Immature natural killer cell (primary cell): ENCODE data around the gene SRD5A2. TPM values are rescaled to one million over a fixed set of nuclear protein-coding genes. Genes with fewer than 3 reads are reported as not detected.
"Not testable (repeated sequence)": the region's sequence is repeated elsewhere in the genome, so short reads cannot be mapped to it uniquely, and the experiment has no call there.

Experiments
- DNase-seq, 3 donors: peaks; one replicate each; pipeline ENCODE4 v3.0.0; 2022; ENCODE audit warnings: mixed read lengths in 1 of 3
- H3K27ac Mint-ChIP-seq, 6 donors: one replicate each; pipeline ENCODE4 v1.8.0; 2020; ENCODE audit warnings: mixed read lengths in 6 of 6, mild to moderate bottlenecking in 5 of 6, inconsistent platforms in 4 of 6, moderate library complexity in 3 of 6
- H3K27me3 Mint-ChIP-seq, 3 donors: one replicate each; pipeline ENCODE4 v1.8.0; 2020 to 2021; ENCODE audit warnings: low read depth in 3 of 3, mild to moderate bottlenecking in 3 of 3, mixed read lengths in 3 of 3, moderate library complexity in 3 of 3, inconsistent platforms in 1 of 3
- H3K36me3 Mint-ChIP-seq, 3 donors: one replicate each; pipeline ENCODE4 v1.8.0; 2020; ENCODE audit warnings: mixed read lengths in 3 of 3, inconsistent platforms in 2 of 3, mild to moderate bottlenecking in 2 of 3
- H3K4me1 Mint-ChIP-seq, 2 donors: one replicate each; pipeline ENCODE4 v1.8.0; 2020; ENCODE audit warnings: inconsistent platforms in 2 of 2, mild to moderate bottlenecking in 2 of 2, mixed read lengths in 2 of 2, moderate library complexity in 1 of 2
- H3K4me3 Mint-ChIP-seq, 5 donors: one replicate each; pipeline ENCODE4 v1.8.0; 2020; ENCODE audit warnings: mild to moderate bottlenecking in 5 of 5, mixed read lengths in 5 of 5, inconsistent platforms in 3 of 5, moderate library complexity in 3 of 5
- H3K9me3 Mint-ChIP-seq, 6 donors: one replicate each; pipeline ENCODE4 v1.8.0; 2020; ENCODE audit warnings: mild to moderate bottlenecking in 6 of 6, mixed read lengths in 6 of 6, inconsistent platforms in 4 of 6, moderate library complexity in 3 of 6
- polyA plus RNA-seq, 3 donors: library from polyadenylated mRNA; unstranded; fragments of 300-500 nt; fragmentation: Illumina TruSeq; gene quantifications; one replicate each; pipeline ENCODE4 v1.2.3, GENCODE V29; 2021

The SRD5A2 gene
- polyA plus RNA-seq, 3 donors from 2014 or later, result not detected

DNA sequence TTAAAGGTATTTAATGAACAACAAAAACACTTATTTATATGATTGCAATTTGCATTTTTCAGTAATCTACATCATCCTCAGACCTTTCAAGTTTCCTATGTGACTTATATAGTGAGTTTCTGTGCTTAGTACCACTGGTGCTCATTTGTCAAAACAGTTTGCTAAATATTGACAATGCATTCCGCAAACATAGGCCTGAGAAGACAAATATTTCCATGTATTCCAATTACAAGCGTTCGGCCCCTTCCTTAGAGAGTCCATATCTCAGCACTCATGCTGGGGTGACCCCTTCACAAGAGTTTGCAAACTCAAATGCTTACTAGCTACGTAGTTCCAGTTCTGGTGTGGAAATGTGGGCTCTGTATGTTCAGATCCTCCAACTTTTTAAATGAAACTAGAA lies 56.1 kb downstream of the SRD5A2 start:
- H3K36me3 Mint-ChIP-seq, result no peaks in the 10 kb centered on the region
- no peaks in the 10 kb centered on the region for H3K4me1 Mint-ChIP-seq
- no peak for DNase-seq
- H3K27me3 Mint-ChIP-seq, result peaks cover 2 to 11% (median 2%) of the 10 kb centered on the region in 3 donors
- H3K27ac Mint-ChIP-seq, result no peak overlapping the region
- H3K4me3 Mint-ChIP-seq, result no peak overlapping the region
- H3K9me3 Mint-ChIP-seq, result no peaks in the 10 kb centered on the region

DNA sequence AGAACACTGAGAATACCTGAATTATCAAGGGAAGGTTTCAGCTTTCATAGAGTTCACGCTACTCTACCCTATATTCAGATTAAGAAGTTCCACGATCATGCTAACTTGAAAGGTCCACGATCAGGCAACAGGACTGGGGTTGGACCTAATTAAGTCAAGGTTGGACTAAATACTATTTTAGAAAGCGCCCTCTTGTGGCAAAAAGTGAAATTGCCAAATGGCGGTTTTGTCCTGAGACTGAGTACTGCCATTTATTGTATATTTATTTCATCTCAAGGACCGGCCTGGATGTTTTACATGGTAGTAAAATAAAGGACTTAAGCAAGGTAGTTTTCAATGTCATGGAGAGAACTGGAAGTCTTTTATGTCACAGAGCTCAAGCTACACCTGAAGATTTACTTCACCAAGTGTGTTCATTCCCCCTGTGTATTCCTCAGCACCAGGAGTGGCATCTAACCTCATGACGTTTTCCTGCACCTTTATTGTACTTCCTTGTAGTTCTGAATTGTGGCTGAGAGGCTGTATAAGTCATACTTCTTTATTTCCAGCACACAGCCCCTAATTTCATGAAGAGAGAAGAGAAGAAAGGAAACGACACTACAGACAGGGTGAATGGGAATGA lies 56.8 kb downstream of the SRD5A2 start:
- no peaks in the 10 kb centered on the region for H3K9me3 Mint-ChIP-seq

DNA sequence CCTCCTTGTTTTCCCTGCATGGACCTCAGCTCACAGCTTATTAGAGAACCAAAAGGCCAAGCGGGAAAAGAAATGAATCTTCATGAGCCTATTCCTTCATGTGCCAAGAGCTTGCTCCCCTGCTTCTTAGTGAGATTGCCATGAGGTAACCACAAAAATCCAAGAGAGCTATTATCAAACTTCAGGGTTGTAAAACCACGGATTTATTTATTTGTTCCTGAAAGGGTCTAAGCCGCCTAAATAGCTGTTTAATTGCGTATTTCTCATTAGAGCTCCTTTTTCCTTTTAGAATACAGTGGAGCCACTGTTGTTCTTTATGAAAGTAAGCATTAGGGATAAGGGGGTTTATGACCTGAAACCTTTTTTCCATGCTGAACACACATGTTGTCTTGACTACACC lies 58.0 kb downstream of the SRD5A2 start:
- Mint-ChIP-seq H3K9me3 (no peaks in the 10 kb centered on the region), H3K4me3 (no peak overlapping the region), H3K27ac (no peak overlapping the region), H3K27me3 (peaks cover 0 to 13% (median 2%) of the 10 kb centered on the region in 3 donors), H3K4me1 (no peaks in the 10 kb centered on the region), H3K36me3 (no peaks in the 10 kb centered on the region)
- DNase-seq, result no peak

More for the DNA sequence above, 56.8 kb downstream of the SRD5A2 start:
- Mint-ChIP-seq H3K36me3 (no peaks in the 10 kb centered on the region), H3K27me3 (peaks cover 2 to 11% (median 2%) of the 10 kb centered on the region in 3 donors), H3K4me1 (no peaks in the 10 kb centered on the region), H3K4me3 (no peak overlapping the region), H3K27ac (no peak overlapping the region)
- DNase-seq, result peak; percentile 10 to 25 (median 22)

DNA sequence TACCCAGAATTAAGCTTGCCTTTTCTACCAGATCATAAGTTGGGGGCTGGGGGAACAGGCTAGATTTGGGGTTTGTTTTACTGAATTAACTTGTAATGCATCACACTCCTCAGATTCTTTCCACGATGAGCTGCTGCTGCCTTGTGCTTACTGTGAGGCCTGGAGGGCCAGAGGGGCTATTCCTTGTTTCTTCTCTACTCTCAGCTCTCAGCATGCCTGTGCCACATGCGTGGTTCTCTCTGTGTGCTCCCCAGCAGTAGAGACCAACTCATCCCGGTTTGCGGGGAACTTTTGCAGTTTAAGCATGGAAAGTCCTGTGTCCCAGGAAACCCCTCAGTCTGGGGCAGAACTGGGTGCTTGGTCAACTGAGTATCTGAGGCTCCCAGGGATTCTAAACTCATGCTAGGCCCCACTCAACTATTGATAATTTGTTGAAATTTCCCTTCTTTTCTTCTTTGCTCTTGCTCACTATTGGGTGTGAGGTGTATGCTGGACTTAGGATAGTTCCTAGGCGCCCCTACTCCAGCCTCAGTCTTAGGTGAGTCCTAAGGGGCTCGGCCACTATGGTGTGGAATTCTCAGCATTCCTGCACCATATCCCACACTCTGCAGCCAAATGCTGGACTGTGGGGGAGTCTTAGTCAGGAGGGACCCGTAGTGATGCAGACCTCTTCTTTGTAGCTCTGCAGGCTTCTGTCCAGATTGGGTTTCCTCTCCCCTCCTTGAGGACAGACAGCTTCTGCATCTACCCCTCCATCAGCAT lies 63.1 kb downstream of the SRD5A2 start:
- Mint-ChIP-seq H3K4me3 (no peak overlapping the region), H3K27ac (no peak overlapping the region), H3K27me3 (peaks cover 2 to 10% (median 5%) of the 10 kb centered on the region in 3 donors), H3K4me1 (no peaks in the 10 kb centered on the region), H3K9me3 (no peaks in the 10 kb centered on the region), H3K36me3 (no peaks in the 10 kb centered on the region)
- DNase-seq, result no peak

DNA sequence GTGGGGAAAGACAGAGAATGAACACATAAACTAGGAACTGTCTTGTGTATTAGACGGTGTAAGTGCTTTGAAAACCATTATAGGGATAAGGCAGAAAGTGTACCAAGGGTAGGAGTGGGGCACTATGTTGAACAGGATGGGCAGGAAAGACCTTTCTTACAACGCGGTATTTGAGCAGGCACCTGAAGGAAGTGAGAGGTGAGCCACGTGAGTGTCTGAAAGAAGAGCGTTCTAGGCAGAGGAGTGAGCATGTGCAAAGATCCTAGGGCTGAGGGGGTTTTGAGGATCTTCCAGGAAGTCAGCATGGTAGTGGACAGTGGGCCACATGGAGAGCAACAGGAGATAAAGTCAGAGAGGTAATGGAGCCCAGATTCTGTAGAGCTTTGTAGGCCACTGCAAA lies 65.2 kb downstream of the SRD5A2 start:
- no peak for DNase-seq
- Mint-ChIP-seq H3K4me3 (no peak overlapping the region), H3K9me3 (no peaks in the 10 kb centered on the region), H3K27ac (no peak overlapping the region), H3K4me1 (no peaks in the 10 kb centered on the region), H3K27me3 (peaks cover 2 to 5% (median 5%) of the 10 kb centered on the region in 3 donors), H3K36me3 (no peaks in the 10 kb centered on the region)

DNA sequence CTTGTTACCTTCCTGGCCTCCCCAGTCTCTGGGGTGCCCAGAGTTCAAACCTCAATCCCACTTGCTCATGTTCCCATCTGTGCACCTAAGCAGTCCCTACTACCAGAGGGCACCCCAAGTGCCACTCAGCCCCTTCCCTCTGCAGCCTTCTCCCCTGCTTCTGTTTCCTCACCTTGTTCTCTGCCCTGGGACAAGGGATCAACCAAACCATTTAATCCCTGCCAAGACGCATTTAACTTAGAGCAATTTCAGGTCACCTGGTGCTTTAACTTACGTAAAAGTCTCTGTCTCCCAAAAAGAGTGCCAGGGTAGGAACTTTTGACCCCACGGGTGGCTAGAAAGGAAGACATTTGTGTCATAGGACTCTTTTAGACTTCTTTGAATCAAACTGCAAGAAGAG lies 67.2 kb downstream of the SRD5A2 start:
- Mint-ChIP-seq H3K27ac (no peak overlapping the region), H3K9me3 (peaks cover 0 to 4% (median 0%) of the 10 kb centered on the region in 6 donors), H3K4me1 (no peaks in the 10 kb centered on the region), H3K36me3 (no peaks in the 10 kb centered on the region), H3K27me3 (peaks cover 5 to 7% (median 7%) of the 10 kb centered on the region in 3 donors), H3K4me3 (no peak overlapping the region)
- no peak for DNase-seq

DNA sequence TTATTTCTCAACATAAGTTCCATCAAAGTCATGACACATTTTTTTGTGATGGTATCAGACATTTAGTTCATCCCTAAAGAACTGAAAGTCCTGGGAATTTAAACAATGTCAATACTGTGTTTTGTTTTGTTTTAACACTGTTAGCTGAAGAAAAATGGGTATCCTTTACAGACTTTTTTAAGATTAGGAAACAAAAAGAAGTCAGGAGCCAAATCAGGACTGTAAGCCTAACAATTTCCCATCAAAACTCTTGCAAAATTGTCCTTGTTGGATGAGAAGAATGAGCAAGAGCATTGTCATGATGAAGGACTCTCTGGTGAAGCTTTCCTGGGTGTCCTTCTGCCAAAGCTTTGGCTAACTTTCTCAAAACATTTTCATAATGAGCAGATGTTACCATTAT lies 69.4 kb downstream of the SRD5A2 start:
- Mint-ChIP-seq H3K4me3 (no peak overlapping the region), H3K36me3 (no peaks in the 10 kb centered on the region), H3K27me3 (peaks cover 4 to 7% (median 5%) of the 10 kb centered on the region in 3 donors)

DNA sequence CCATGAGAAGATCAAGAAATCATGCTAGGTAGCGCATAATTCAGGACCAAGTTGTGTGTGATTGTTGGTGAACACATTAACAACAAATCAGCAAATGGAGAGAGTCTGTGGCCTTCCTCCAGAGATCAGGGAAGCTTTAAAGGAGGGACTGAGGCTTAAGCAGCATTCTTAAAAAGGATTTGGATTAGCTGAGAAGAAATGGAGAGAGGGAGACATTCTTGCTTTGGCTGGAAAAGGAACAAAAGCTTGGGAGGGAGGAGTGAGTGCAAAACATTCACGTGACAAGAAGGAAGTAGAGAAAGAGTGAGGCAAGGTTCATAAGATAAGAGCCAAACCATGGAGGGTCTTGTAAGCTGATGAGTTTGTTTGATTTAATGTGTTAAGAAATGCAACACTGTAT lies 75.6 kb downstream of the SRD5A2 start:
- Mint-ChIP-seq H3K4me1 (no peaks in the 10 kb centered on the region), H3K27ac (no peak overlapping the region), H3K9me3 (peaks cover 0 to 8% (median under 1%) of the 10 kb centered on the region in 6 donors)

More for the DNA sequence above, 69.4 kb downstream of the SRD5A2 start:
- Mint-ChIP-seq H3K9me3 (peaks cover 0 to 4% (median 0%) of the 10 kb centered on the region in 6 donors), H3K27ac (no peak overlapping the region), H3K4me1 (no peaks in the 10 kb centered on the region)
- no peak for DNase-seq

DNA sequence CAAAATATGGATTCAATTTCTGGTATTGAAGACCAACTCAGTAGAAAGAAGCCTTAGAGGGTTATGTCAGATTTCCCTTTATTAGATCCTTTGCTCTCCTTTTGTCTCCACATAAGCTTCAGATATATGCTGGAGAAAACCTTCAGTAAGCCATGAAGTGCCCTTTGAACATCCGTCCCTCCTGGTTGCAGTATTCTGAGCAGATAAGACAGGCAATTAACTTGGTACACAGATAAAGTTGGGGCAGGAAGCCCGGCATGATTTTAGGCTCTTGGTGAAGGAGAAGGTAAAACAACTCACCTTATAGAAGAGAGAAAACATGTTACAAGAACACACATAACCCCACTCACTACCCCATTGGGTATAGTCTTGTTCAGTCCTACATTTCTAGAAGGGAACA lies 76.4 kb downstream of the SRD5A2 start:
- no peaks in the 10 kb centered on the region for H3K4me1 Mint-ChIP-seq
- no peak overlapping the region for H3K4me3 Mint-ChIP-seq
- no peak overlapping the region for H3K27ac Mint-ChIP-seq
- H3K27me3 Mint-ChIP-seq, result peaks cover 2 to 4% (median 2%) of the 10 kb centered on the region in 3 donors
- H3K36me3 Mint-ChIP-seq, result no peaks in the 10 kb centered on the region
- no peak for DNase-seq
- H3K9me3 Mint-ChIP-seq, result peaks cover 0 to 5% (median under 1%) of the 10 kb centered on the region in 6 donors

More for the DNA sequence above, 75.6 kb downstream of the SRD5A2 start:
- Mint-ChIP-seq H3K27me3 (peaks cover 2 to 5% (median 2%) of the 10 kb centered on the region in 3 donors), H3K36me3 (no peaks in the 10 kb centered on the region), H3K4me3 (no peak overlapping the region)
- DNase-seq, result no peak

DNA sequence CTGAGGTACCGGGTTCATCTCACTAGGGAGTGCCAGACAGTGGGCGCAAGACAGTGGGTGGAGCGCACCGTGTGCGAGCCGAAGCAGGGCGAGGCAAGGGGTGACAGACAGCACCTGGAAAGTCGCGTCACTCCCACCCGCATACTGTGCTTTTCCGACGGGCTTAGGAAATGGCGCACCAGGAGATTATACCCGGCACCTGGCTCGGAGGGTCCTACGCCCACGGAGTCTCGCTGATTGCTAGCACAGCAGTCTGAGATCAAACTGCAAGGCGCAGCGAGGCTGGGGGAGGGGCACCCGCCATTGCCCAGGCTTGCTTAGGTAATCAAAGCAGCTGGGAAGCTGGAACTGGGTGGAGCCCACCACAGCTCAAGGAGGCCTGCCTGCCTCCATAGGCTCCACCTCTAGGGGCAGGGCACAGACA lies 84.3 kb downstream of the SRD5A2 start:
- H3K4me3 Mint-ChIP-seq, H3K27ac Mint-ChIP-seq, H3K4me1 Mint-ChIP-seq, H3K36me3 Mint-ChIP-seq, H3K9me3 Mint-ChIP-seq, H3K27me3 Mint-ChIP-seq, DNase-seq: not testable (repeated sequence)

DNA sequence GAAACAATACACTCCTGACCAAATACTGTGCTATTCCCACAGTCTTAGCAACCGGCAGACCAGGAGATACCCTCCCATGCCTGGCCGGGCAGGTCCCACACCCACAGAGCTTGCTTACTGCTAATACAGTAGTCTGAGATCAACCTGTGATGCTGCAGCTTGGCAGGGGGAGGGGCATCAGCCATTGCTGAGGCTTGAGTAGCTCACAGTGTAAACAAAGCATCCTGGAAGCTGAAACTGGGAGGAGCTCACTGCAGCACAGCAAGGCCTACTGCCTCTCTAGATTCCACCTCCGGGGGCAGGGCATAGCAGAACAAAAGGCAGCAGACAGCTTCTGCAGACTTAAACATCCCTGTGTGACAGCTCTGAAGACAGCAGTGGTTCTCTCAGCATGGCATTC lies 91.4 kb downstream of the SRD5A2 start:
- H3K27me3 Mint-ChIP-seq, result peaks cover 0 to 15% (median 1%) of the 10 kb centered on the region in 3 donors
- peaks cover 0 to 13% (median 2%) of the 10 kb centered on the region in 6 donors for H3K9me3 Mint-ChIP-seq
- not testable (repeated sequence) for H3K4me1 Mint-ChIP-seq, H3K4me3 Mint-ChIP-seq, DNase-seq, H3K27ac Mint-ChIP-seq, H3K36me3 Mint-ChIP-seq

DNA sequence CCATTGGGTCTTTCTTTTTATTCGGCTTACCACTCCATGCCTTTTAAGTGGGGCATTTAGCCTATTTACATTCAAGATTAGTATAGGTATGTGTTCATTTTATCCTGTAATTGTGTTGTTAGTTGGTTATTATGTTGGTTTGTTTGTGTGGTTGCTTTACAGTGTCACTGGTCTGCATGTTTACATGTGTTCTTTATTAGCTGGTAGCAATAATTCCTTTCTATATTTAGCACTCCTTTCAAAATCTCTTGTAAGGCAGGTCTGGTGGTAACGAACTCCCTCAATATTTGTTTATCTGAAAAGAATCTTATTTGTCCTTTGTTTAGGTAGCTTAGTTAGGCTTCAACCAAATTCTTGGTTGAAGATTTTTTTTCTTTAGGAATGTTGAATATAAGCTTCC lies 97.5 kb downstream of the SRD5A2 start:
- peaks cover 0 to 6% (median 2%) of the 10 kb centered on the region in 3 donors for H3K27me3 Mint-ChIP-seq
- no peak for DNase-seq
- H3K4me3 Mint-ChIP-seq, result no peak overlapping the region
- H3K4me1 Mint-ChIP-seq, result no peaks in the 10 kb centered on the region
- peaks cover 0 to 7% (median 0%) of the 10 kb centered on the region in 6 donors for H3K9me3 Mint-ChIP-seq
- H3K27ac Mint-ChIP-seq, result no peak overlapping the region
- H3K36me3 Mint-ChIP-seq, result no peaks in the 10 kb centered on the region

DNA sequence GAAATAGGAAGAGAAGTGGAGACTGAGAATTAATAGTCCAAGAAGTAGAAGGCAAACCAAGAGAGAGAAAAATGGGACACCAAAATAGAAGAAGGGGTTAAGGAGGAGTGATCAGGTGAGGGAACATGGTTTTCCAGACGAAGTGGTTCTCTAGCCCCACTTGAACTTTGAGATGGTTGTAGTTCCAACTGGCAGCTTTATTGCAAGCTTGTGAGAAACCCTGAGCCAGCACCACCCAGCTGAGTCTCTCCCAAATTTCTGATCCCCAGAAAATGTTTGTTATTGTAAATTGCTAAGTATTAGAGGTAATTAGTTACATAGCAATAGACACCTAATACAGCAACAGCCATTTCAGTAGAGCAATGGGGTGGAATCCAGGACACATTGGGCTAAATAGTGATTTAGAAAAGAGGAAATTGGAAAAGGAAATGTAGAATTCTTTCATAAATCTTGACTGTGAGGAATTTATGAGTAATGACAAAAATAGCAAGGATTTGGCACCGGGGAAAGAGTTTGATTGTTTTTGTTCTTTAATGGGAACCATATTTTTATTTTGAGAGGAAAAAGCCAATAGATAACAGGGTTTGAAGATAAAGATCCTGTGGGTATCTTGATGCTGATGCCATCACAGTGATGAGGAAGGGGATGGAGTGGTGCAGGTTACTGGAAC lies 104.1 kb downstream of the SRD5A2 start:
- no peak overlapping the region for H3K27ac Mint-ChIP-seq
- no peaks in the 10 kb centered on the region for H3K36me3 Mint-ChIP-seq
- no peak for DNase-seq
- no peaks in the 10 kb centered on the region for H3K4me1 Mint-ChIP-seq
- no peaks in the 10 kb centered on the region for H3K9me3 Mint-ChIP-seq
- H3K27me3 Mint-ChIP-seq, result peaks cover 4 to 12% (median 4%) of the 10 kb centered on the region in 3 donors
- no peak overlapping the region for H3K4me3 Mint-ChIP-seq

DNA sequence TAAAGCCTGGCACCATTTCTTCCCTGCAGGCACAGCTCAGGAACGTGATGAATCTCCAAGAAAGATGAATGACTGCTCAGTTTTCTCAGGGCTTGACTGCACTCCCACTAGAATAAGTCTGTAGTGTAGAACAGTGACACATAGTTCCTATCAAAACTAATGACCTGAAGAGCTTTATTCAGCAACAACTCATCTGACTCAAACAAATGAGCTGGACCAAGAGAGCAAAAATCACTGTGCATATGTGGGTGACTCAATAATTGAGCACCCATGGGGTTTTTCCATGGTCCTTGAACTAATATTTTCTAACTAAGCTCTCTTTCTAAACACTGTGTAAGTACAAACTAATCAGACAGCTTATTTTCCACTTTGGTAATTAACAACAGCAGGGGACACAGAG lies 105.0 kb downstream of the SRD5A2 start:
- no peak overlapping the region for H3K4me3 Mint-ChIP-seq
- no peaks in the 10 kb centered on the region for H3K4me1 Mint-ChIP-seq
- H3K36me3 Mint-ChIP-seq, result no peaks in the 10 kb centered on the region
- no peaks in the 10 kb centered on the region for H3K9me3 Mint-ChIP-seq
- DNase-seq, result no peak
- peaks cover 1 to 11% (median 4%) of the 10 kb centered on the region in 3 donors for H3K27me3 Mint-ChIP-seq
- H3K27ac Mint-ChIP-seq, result no peak overlapping the region
